Subcutaneous adipose tissue (tissue), 4 donors: ENCODE results near the gene EDN1. TPM values are rescaled to one million over a fixed set of nuclear protein-coding genes. Genes with fewer than 3 reads are reported as not detected.

Experiments
- total RNA-seq, 4 donors: library from RNA; depleted of rRNA; stranded (reverse); fragments of >200 nt; gene quantifications; one replicate each; pipeline ENCODE4 v1.1.0, GENCODE V29; 2016
- TF ChIP-seq, protein P1 (sequence below): fragments of 450-650 bp; IDR thresholded peaks from one replicate; pipeline ENCODE4 v1.5.1; 2016; ENCODE audit warnings: low read depth, mild to moderate bottlenecking, control low read depth, antibody characterized with exemption, moderate library complexity

Gene EDN1
- total RNA-seq, 4 donors from 2014 or later = 7.7 to 23.4 (median 14.4) TPM

DNA sequence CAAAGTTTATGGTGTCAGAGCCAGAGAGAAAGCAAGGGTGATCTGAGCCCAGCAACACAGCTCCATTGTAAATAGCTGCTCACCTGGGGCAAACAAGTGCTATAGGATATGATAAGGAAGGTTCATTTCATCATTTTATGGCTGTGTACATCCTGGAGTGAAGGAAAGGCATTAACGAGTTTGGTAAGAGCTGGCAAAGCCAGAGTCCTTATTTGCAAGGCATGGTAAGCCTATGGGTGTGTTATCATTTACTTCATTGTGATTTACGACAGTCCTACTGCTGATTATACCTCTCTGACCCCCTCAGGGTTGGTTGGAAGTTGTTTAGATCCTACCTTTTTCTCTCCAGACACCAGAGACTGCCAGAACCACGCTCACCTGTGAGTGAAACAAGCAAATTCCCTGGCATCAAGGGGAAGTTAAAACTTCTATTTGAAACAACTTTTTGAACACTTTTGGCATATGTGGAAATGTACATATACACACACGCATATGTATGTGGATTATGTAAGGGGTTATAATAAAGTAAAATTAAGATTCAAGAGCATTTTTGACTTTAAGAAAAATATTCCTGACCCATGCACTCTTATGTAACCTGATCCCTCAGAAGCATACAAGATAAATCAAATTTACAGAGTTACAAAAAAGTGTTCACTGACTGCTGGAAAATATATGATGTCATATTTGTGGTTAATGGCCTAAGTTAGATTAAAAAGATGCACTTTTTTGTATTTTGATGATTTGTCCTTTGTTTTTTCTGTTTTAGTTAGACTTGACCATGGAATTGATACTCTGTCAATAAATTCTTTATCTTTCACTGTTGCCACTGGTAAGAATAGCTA lies 40.4 kb upstream of the EDN1 start:
- TF ChIP-seq, protein P1, sequence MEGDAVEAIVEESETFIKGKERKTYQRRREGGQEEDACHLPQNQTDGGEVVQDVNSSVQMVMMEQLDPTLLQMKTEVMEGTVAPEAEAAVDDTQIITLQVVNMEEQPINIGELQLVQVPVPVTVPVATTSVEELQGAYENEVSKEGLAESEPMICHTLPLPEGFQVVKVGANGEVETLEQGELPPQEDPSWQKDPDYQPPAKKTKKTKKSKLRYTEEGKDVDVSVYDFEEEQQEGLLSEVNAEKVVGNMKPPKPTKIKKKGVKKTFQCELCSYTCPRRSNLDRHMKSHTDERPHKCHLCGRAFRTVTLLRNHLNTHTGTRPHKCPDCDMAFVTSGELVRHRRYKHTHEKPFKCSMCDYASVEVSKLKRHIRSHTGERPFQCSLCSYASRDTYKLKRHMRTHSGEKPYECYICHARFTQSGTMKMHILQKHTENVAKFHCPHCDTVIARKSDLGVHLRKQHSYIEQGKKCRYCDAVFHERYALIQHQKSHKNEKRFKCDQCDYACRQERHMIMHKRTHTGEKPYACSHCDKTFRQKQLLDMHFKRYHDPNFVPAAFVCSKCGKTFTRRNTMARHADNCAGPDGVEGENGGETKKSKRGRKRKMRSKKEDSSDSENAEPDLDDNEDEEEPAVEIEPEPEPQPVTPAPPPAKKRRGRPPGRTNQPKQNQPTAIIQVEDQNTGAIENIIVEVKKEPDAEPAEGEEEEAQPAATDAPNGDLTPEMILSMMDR = no peak

DNA sequence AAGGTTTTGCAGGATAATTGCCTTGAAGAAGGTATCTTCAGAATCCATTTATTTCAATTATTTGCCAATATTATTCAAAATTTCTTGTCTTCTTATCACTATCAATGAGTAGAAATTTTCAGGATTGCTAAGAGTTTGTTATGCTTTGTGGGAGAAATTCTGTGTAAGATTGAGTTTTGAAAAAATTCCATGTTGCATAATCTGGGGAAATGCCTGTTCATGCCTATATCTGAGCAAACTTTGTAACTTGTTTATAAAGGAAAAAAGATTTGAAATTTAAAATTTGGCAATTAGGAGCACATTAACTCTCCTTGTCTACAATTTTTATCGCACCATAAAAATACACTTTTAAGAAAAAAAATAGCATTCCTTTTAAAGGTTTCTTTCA lies 39.8 kb upstream of the EDN1 start:
- TF ChIP-seq, protein P1 = no peak

DNA sequence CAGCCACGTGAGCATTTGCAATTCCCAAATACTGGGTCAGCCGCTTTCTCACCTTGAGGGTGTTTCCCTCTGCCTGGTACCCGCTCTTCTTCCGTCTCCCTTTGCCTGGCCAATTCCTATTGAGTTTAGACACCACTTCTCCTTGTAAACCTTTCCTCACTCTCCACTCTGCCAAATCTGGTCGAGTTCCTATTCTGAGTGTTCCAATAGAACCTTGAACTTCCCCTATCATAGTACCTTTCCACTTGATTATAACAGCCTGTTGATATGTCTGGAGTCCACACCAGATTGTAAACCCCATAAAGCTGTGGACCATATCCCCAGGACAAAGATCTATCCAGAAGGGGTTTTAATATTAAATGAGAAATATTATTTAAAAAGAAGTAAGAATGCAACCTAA lies 36.0 kb upstream of the EDN1 start:
- TF ChIP-seq, protein P1 = no peak

DNA sequence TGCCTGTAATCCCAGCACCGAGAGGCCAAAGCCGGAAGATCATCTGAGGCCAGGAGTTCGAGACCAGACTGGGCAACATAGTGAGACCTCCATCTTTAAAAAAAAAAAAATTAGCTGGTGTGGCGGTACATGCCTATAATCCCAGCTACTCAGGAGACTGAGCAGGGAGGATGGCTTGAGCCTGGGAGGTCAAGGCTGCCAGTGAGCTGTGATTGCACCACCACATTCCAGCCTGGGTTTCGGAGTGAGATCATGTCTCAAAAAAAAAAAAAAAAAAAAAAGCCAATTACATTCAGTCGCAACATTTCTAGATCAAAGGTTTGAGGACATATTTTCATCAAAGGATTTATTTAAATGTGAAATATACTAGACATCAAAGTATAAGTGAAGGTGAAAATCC lies 32.0 kb upstream of the EDN1 start:
- TF ChIP-seq, protein P1 = no peak

DNA sequence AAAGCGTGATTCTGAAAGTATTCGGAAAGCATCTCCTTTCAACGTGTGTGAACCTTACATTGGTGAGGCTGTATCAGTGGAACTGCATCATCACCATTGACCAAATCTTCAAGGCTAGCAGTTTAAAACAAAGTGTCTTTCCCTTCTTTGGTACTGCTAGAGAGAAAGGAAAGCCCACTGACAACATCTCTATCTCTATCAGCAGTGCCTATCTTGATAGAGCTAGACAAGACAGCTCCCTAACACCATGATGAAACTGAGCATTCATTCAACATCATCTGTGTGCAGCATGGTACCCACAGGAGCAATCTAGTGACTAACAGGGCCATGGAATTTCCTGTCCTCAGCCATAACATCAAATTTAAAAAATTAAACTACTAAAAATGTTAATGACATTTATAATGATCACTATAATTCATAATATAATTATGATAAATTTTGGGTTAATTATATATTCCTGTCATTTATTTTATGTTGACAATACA lies 31.5 kb upstream of the EDN1 start:
- TF ChIP-seq, protein P1 = no peak

DNA sequence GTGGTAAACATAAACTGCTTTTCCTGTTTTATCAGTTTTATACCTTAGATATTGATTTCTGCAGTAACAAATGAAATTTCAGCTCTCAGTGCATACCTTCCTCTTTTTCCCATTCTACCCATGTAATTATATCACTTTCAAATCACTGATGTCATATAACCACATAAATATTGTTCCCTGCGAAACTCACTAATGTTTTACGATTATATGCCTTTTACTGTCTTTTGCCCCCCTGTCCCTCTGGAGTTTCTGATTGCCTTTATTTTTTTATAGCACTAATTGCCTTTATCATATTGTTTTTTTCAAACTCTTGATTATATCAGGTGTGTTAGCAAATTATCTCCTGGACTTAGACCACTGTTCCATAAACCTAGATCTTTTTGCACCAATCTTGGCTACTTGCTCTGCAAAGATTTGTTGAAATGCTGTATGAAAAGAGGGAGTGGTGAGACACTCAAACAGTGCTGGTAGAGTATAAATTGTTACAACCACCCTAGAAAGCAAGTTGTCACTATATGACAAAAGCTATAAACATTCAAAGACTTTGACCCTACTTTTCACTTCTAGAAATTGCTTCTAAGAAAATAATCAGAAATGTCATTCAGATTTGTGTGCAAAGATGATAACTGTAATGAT lies 29.6 kb upstream of the EDN1 start:
- TF ChIP-seq, protein P1 = no peak

DNA sequence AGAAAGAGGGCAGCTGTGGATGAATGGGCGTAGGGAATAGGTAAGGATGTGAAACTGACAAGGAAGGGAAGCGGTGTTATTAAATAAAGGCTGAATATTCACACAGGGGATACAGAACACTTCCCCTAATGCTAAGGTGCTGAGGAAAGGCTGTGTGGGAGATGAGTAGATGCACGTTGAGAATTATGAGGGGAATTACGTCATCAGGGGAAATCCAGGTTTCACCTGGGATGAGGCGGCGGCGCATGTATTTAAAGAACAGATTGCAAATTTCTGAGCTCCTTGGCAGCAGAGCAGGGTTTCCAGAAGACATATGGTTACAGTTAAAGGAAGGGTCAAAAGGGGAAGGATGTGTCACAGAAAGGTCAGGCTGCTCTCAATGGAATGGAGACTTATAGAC lies 28.7 kb upstream of the EDN1 start:
- TF ChIP-seq, protein P1 = no peak
